Measurements from ENCODE around the gene LTF. TPM values are rescaled to one million over a fixed set of nuclear protein-coding genes. Genes with fewer than 3 reads are reported as not detected.

LTF gene
- total RNA-seq, 1 donor from 2014 or later: 0.51 TPM

GRCh38 chr3:46467562-46467961, 2.9 kb upstream of the LTF start:
- no peak for DNase-seq

GRCh38 chr3:46466871-46467403, 2.2 kb upstream of the LTF start:
- no peak for DNase-seq

- DNase-seq: no peak
Measured at GRCh38 chr3:46466273-46466672, 1.6 kb upstream of the LTF start.

GRCh38 chr3:46465196-46465520, 453 bp upstream of the LTF start:
- DNase-seq: no peak

- DNase-seq: no peak
Measured at GRCh38 chr3:46463868-46464241, 850 bp downstream of the LTF start.

- peak; percentile 8 for DNase-seq
Measured at GRCh38 chr3:46463120-46463867, 1.4 kb downstream of the LTF start.

- peak; percentile 19 for DNase-seq
Measured at GRCh38 chr3:46462511-46462910, 2.2 kb downstream of the LTF start.

- DNase-seq: peak; percentile 14
Measured at GRCh38 chr3:46462111-46462510, 2.6 kb downstream of the LTF start.

- DNase-seq: no peak
Measured at GRCh38 chr3:46460051-46460450, 4.7 kb downstream of the LTF start.

GRCh38 chr3:46456118-46456517, 8.6 kb downstream of the LTF start:
- DNase-seq: no peak

- DNase-seq: no peak
Measured at GRCh38 chr3:46455231-46456115, 9.2 kb downstream of the LTF start.

GRCh38 chr3:46454606-46455005, 10.1 kb downstream of the LTF start:
- DNase-seq: no peak

- DNase-seq: no peak
Measured at GRCh38 chr3:46454209-46454595, 10.5 kb downstream of the LTF start.

GRCh38 chr3:46453526-46454208, 11.0 kb downstream of the LTF start:
- DNase-seq: no peak

GRCh38 chr3:46449755-46450552, 14.8 kb downstream of the LTF start:
- peak; percentile 41 for DNase-seq

GRCh38 chr3:46448721-46449120, 16.0 kb downstream of the LTF start:
- no peak for DNase-seq

GRCh38 chr3:46447228-46447985, 17.3 kb downstream of the LTF start:
- DNase-seq: no peak

- no peak for DNase-seq
Measured at GRCh38 chr3:46442576-46443530, 21.9 kb downstream of the LTF start.

- no peak for DNase-seq
Measured at GRCh38 chr3:46440531-46441294, 24.0 kb downstream of the LTF start.

- no peak for DNase-seq
Measured at GRCh38 chr3:46438831-46439230, 25.9 kb downstream of the LTF start.

All from dermis blood vessel endothelial cell (primary cell).